Spleen (tissue), 7 donors: Measurements from ENCODE around the gene LRMDA.

Experiments
- CTCF ChIP-seq, 11 experiments: fragments of 200-600 bp in 7 of 11; fragments of 450-650 bp in 4 of 11; sonication (generic) in 4 of 11; IDR thresholded peaks in 8 of 11; conservative IDR thresholded peaks in 3 of 11; 1 replicate in 7 of 11; 2 replicates in 4 of 11; pipeline versions ENCODE4 v1.4.0 to v1.8.0; 2016 to 2021; ENCODE audit warnings: antibody characterized with exemption in 11 of 11, inconsistent platforms in 4 of 11, mild to moderate bottlenecking in 1 of 11
- POLR2A ChIP-seq, 3 donors: fragments of 450-650 bp; IDR thresholded peaks; one replicate each; pipeline ENCODE4 v1.5.1; 2017; ENCODE audit warnings: antibody characterized with exemption in 3 of 3, mild to moderate bottlenecking in 1 of 3
- POLR2AphosphoS5 ChIP-seq, 3 donors: sonication (generic); formaldehyde crosslinking; IDR thresholded peaks; one replicate each; pipeline ENCODE4 v1.5.1; 2017; ENCODE audit warnings: antibody characterized with exemption in 3 of 3
- donor health status: DM: no; HTN: no; CAD: no; lungs with moderate emphysema.
- donor health status: DM: no; HTN: no; CAD: no.
- donor health status: DM: no; HTN: no; CAD: no.

DNA sequence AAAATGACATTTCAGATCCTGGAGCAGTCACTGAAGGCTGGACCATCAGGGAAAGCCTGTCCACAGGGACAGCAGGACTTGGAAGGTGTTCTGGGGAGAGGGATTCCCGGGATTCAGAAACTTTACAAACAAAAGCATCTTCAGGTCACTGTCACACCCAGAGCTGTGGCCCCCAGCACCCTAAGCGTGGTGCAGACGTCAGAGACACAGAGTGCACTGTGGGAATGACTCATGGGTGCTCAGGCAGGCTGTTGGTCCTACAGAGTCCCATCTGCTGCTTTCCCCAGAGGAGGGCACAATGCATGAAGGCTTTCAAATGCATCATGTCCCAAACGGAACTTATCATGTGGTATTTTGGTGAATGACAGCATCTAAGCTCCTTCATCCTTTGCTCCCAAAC lies 13.1 kb upstream of the LRMDA start:
- no peak for TF ChIP-seq CTCF (IDR thresholded peaks at IDR 0.05 in 8 of 11, conservative IDR thresholded peaks at IDR 0.05 in 3 of 11)
- no peak for TF ChIP-seq POLR2A (IDR thresholded peaks at IDR 0.05)
- TF ChIP-seq POLR2AphosphoS5 (IDR thresholded peaks at IDR 0.05), result no peak
